HepG2 (cell line): ENCODE data around the gene TPGS1. TPM values are rescaled to one million over a fixed set of nuclear protein-coding genes. Genes with fewer than 3 reads are reported as not detected.

ENCODE experiments used
- ATF3 ChIP-seq: sonication (generic); formaldehyde crosslinking; IDR thresholded peaks from 2 replicates; pipeline ENCODE4 v1.4.0; 2020; ENCODE audit warnings: missing genetic modification reagents
- ATF7 ChIP-seq, 2 experiments: fragments of 450-650 bp in 1 of 2; sonication (generic) in 1 of 2; formaldehyde crosslinking in 1 of 2; IDR thresholded peaks; 2 replicates each; pipeline versions ENCODE4 v1.4.0 to v1.6.1; 2016 to 2020; ENCODE audit warnings: antibody characterized with exemption in 1 of 2, mild to moderate bottlenecking in 1 of 2, missing genetic modification reagents in 1 of 2
- FOXA3 ChIP-seq: IDR thresholded peaks from 2 replicates; pipeline ENCODE4 v1.6.1; 2016; ENCODE audit warnings: missing genetic modification reagents, missing compliant biosample characterization
- HCFC1 ChIP-seq: fragments of 150-350 bp; IDR thresholded peaks from 2 replicates; pipeline ENCODE4 v1.6.1; 2014; ENCODE audit warnings: low read depth, low read length
- HIVEP1 ChIP-seq: sonication (generic); formaldehyde crosslinking; IDR thresholded peaks from 2 replicates; pipeline ENCODE4 v1.4.0; 2020; ENCODE audit warnings: mild to moderate bottlenecking, missing genetic modification reagents
- JUND ChIP-seq: sonication (generic); formaldehyde crosslinking; IDR thresholded peaks from 2 replicates; pipeline ENCODE4 v1.8.0; 2022; ENCODE audit warnings: mild to moderate bottlenecking, missing genetic modification reagents
- NAIF1 ChIP-seq: sonication (generic); formaldehyde crosslinking; IDR thresholded peaks from 2 replicates; pipeline ENCODE4 v1.5.0; 2020; ENCODE audit warnings: mild to moderate bottlenecking, missing genetic modification reagents, borderline replicate concordance
- RERE ChIP-seq: IDR thresholded peaks from 2 replicates; pipeline ENCODE4 v1.6.1; 2016; ENCODE audit warnings: low read depth, missing genetic modification reagents, missing compliant biosample characterization
- SIX4 ChIP-seq: sonication (generic); formaldehyde crosslinking; IDR thresholded peaks from 2 replicates; pipeline ENCODE4 v1.4.0; 2020; ENCODE audit warnings: missing genetic modification reagents
- TBX3 ChIP-seq: fragments of 450-650 bp; IDR thresholded peaks from 2 replicates; pipeline ENCODE4 v1.6.1; 2017; ENCODE audit warnings: antibody characterized with exemption, mild to moderate bottlenecking, inconsistent platforms, borderline replicate concordance
- TMF1 ChIP-seq: sonication (generic); formaldehyde crosslinking; IDR thresholded peaks from 2 replicates; pipeline ENCODE4 v1.8.1; 2022; ENCODE audit warnings: low read depth, missing genetic modification reagents
- TRIM24 ChIP-seq: sonication (generic); formaldehyde crosslinking; IDR thresholded peaks from 2 replicates; pipeline ENCODE4 v1.8.0; 2022; ENCODE audit warnings: mild to moderate bottlenecking, missing genetic modification reagents
- ZBTB1 ChIP-seq: sonication (generic); formaldehyde crosslinking; IDR thresholded peaks from 2 replicates; pipeline ENCODE4 v1.4.0; 2020; ENCODE audit warnings: missing genetic modification reagents, borderline replicate concordance
- ZBTB25 ChIP-seq: IDR thresholded peaks from 2 replicates; pipeline ENCODE4 v1.6.1; 2018; ENCODE audit warnings: missing genetic modification reagents
- ZFAT ChIP-seq: sonication (generic); formaldehyde crosslinking; conservative IDR thresholded peaks from 2 replicates; pipeline ENCODE4 v1.8.1; 2023; ENCODE audit warnings: missing genetic modification reagents, inconsistent platforms
- ZNF282 ChIP-seq: fragments of 450-650 bp; IDR thresholded peaks from 2 replicates; pipeline ENCODE4 v1.6.1; 2018; ENCODE audit not compliant: partially characterized antibody
- ZNF337 ChIP-seq: sonication (generic); formaldehyde crosslinking; IDR thresholded peaks from 2 replicates; pipeline ENCODE4 v1.5.1; 2020; ENCODE audit warnings: missing genetic modification reagents, low read depth, mild to moderate bottlenecking, borderline replicate concordance
- ZNF446 ChIP-seq: sonication (generic); formaldehyde crosslinking; IDR thresholded peaks from 2 replicates; pipeline ENCODE4 v1.5.0; 2020; ENCODE audit warnings: mild to moderate bottlenecking, missing genetic modification reagents
- ZNF572 ChIP-seq: sonication (generic); formaldehyde crosslinking; IDR thresholded peaks from 2 replicates; pipeline ENCODE4 v1.5.1; 2020; ENCODE audit warnings: mild to moderate bottlenecking, missing genetic modification reagents
- ZNF639 ChIP-seq: conservative IDR thresholded peaks from 2 replicates; pipeline ENCODE4 v1.6.1; 2018; ENCODE audit warnings: missing genetic modification reagents
- ZNF781 ChIP-seq: sonication (generic); formaldehyde crosslinking; IDR thresholded peaks from 2 replicates; pipeline ENCODE4 v1.5.1; 2020; ENCODE audit warnings: borderline replicate concordance, mild to moderate bottlenecking, missing genetic modification reagents; ENCODE audit errors: not compliant biosample characterization
- ZNF879 ChIP-seq: sonication (generic); formaldehyde crosslinking; IDR thresholded peaks from 2 replicates; pipeline ENCODE4 v1.8.1; 2023; ENCODE audit warnings: missing genetic modification reagents
- polyA plus RNA-seq, 8 experiments: library from polyadenylated mRNA; depleted of rRNA in 3 of 8; stranded (reverse) in 7 of 8; unstranded in 1 of 8; fragments of >200 nt; fragmentation: Illumina TruSeq in 4 of 8; extraction: Trizol in 4 of 8; gene quantifications; 2 replicates each; pipeline versions ENCODE4 v1.2.1 to v1.2.3, GENCODE V29; 2011 to 2016; ENCODE audit warnings: low read depth in 4 of 8, missing spikeins in 1 of 8, mixed read lengths in 1 of 8; ENCODE audit not compliant: insufficient read depth in 1 of 8
- total RNA-seq, 5 experiments: library from RNA; depleted of rRNA; stranded (reverse); fragments of >200 nt; fragmentation: Illumina TruSeq; extraction: Trizol; gene quantifications; 2 replicates each; pipeline ENCODE4 v1.2.3, GENCODE V29; 2016; ENCODE audit warnings: low read depth in 1 of 5

Gene TPGS1
- total and polyA plus RNA-seq, 2 of the 13 experiments (the other 11 are each of a cell fraction or from before 2014, with no cell fraction given) = 1.1 to 6.2 TPM

- TF ChIP-seq ATF7 (IDR thresholded peaks at IDR 0.05) (0 out of 2 replicates have a peak, but pooled peaks have one; percentile 25), ATF7 (CRISPR knock-in tag; IDR thresholded peaks at IDR 0.05) (0 out of 2 replicates have a peak, but pooled peaks have one; percentile 40), ATF3 (CRISPR knock-in tag) (no peak), HIVEP1 (CRISPR knock-in tag) (no peak), SIX4 (CRISPR knock-in tag) (no peak), ZNF282 (no peak), ZNF446 (CRISPR knock-in tag) (no peak), NAIF1 (CRISPR knock-in tag) (no peak), TRIM24 (CRISPR knock-in tag) (no peak), ZNF337 (CRISPR knock-in tag) (no peak), ZFAT (CRISPR knock-in tag) (no peak), ZBTB1 (CRISPR knock-in tag) (no peak), ZBTB25 (CRISPR knock-in tag) (no peak), RERE (CRISPR knock-in tag) (no peak), ZNF572 (CRISPR knock-in tag) (no peak; the same call in 1 of the 2 replicates), TMF1 (CRISPR knock-in tag) (no peak), ZNF639 (CRISPR knock-in tag) (no peak), FOXA3 (CRISPR knock-in tag) (0 out of 2 replicates have a peak, but pooled peaks have one; percentile 15), TBX3 (no peak), HCFC1 (no peak), JUND (CRISPR knock-in tag) (no peak), ZNF879 (no peak), ZNF781 (no peak)
These were observed 27.1 kb upstream of the TPGS1 start (continued) for GRCh38 chr19:480016-480855.
